Frontal cortex (tissue), 4 donors: ENCODE results near the gene IP6K3. TPM values are rescaled to one million over a fixed set of nuclear protein-coding genes. Genes with fewer than 3 reads are reported as not detected.

Source experiments
- DNase-seq, 2 donors: peaks; one replicate each; pipeline ENCODE4 v3.0.0; 2012; ENCODE audit warnings: low spot score in 2 of 2
- FAIRE-seq: peaks from 2 replicates; lab custom pipeline; 2012; peaks lifted over from hg19 to GRCh38; lab: Jason Lieb, UNC
- total RNA-seq: library from RNA; depleted of rRNA; stranded (reverse); fragments of >200 nt; gene quantifications from one replicate; pipeline ENCODE4 v1.2.3, GENCODE V29; 2014
- donor health status: control.
- donor health status: control.
- donor health status: control.

Gene IP6K3
- total RNA-seq, 1 donor from 2014 or later, result not detected

DNA sequence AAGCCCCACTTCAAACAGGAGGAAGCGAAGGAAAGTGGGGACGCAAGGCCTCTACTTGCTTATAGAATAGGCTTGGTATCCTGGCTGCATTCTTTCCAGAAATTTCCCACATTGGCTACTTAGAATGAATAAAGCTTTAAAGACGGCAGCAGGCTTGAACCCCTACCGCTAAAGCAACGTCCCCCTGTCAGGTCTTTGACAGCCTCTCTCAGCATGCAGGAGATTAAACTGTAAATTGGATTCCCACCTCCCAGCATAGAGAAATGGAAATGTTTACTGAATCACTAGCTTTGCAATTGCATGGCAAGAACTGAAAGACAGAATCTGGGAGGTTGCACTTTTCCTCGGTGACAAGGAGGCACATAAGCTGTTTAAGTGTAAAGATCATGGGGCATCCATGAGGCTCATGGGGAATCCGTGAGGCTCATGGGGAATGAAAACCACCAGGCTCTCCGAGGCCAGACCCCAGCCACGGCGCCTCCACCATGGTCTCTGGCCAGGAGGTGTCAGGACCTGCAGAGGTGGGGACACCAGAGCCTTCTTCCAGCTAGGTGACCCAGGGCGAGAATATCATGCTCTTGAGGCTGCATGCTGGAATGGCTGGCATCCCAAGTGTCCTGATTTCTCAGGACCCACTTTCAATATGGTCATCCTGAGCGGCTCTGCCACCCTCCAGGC lies 31.9 kb upstream of the IP6K3 start:
- no peak for DNase-seq
- no peak for FAIRE-seq

- DNase-seq, result no peak
- no peak for FAIRE-seq
These were observed 31.0 kb upstream of the IP6K3 start for GRCh38 chr6:33777398-33778388.

DNA sequence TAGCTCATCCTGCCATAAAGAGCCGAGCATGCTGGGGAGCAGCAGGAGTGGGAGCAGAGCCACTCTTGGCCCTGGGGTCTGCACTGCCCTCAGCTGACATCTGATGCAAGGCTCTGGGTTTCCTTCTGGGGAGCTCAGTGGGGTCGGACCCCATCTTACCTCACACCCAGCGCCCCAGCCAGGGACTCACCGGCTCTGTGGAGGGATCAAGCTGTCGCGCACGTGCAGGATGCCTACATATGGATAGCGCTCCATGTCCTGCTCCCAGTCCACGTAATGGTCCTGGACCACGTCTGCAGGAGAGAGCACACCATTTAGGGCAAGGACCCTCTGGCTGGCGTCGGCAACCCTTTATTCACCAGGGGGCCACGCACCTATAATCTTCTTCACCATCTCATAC lies 30.1 kb upstream of the IP6K3 start:
- FAIRE-seq (no peak), DNase-seq (no peak)

DNA sequence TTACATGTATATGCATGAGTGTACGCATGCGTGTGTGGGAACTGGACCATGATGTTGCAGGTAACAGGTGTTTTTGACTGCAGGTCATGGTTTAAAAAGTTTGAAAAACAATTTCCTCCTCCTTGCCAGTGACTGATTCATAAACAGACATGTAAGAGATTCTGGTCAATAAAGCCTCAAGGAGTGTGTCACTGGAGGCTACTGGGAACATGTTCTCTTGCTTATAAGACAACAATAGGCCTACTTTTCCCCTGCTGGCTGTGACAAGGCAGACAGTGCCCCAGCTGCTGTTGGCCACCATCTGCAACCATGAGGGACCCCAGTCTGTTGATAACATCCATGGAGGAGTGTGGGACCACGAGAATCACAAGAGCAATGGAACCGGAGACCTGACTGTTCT lies 29.5 kb upstream of the IP6K3 start:
- DNase-seq (no peak), FAIRE-seq (no peak)

DNA sequence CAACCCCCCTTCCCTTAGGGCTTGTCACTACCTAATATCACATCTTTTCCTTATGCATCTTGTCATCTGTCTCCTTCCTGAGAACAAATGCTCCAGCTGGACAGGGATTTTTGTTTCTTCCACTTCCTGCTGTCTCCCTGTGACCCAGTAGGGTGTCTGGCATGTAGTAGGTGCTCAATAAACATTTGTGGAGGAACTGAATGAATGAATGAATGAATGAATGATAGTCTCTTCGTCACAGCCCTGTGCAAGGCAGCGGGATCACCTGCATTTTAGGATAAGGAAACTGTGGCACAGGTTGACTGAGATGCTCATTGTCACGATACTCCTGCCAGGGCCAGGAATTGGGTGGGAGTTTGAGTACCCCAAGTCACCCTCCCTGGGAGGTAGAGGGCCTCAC lies 28.1 kb upstream of the IP6K3 start:
- FAIRE-seq, result no peak

GRCh38 chr6:33772902-33773472 lies 26.3 kb upstream of the IP6K3 start:
- DNase-seq (no peak), FAIRE-seq (no peak)

More for the DNA sequence above, 28.1 kb upstream of the IP6K3 start:
- DNase-seq, result no peak

- FAIRE-seq (no peak), DNase-seq (no peak)
These were observed 25.6 kb upstream of the IP6K3 start for GRCh38 chr6:33772082-33772830.

- DNase-seq, result peak; percentile 63 to 87
- FAIRE-seq, result no peak
These were observed 24.7 kb upstream of the IP6K3 start for GRCh38 chr6:33771146-33772081.

DNA sequence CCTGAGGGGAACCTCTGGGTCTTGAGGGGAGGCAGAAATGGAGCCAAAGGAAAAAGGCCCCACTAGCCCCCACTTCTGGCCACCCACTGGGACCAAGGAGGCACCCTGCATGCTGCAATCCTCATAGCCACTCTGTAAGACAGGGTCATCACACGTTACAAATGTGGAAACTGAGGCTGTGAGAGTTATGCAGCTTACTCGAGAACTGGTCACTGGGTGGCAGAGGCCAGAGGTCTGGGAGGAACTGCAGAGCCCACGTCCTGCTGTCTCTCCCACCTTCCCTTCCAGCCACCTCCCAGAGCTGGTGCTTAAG lies 24.1 kb upstream of the IP6K3 start:
- DNase-seq (no peak), FAIRE-seq (no peak)

- FAIRE-seq, result no peak
These were observed 23.6 kb upstream of the IP6K3 start for GRCh38 chr6:33770124-33770832.

GRCh38 chr6:33769248-33769821 lies 22.6 kb upstream of the IP6K3 start:
- DNase-seq, result no peak
- no peak for FAIRE-seq

More at GRCh38 chr6:33770124-33770832, 23.6 kb upstream of the IP6K3 start:
- DNase-seq, result no peak

- FAIRE-seq, result no peak
- DNase-seq, result peak; percentile 67 to 79
These were observed 22.0 kb upstream of the IP6K3 start for GRCh38 chr6:33768644-33769120.

DNA sequence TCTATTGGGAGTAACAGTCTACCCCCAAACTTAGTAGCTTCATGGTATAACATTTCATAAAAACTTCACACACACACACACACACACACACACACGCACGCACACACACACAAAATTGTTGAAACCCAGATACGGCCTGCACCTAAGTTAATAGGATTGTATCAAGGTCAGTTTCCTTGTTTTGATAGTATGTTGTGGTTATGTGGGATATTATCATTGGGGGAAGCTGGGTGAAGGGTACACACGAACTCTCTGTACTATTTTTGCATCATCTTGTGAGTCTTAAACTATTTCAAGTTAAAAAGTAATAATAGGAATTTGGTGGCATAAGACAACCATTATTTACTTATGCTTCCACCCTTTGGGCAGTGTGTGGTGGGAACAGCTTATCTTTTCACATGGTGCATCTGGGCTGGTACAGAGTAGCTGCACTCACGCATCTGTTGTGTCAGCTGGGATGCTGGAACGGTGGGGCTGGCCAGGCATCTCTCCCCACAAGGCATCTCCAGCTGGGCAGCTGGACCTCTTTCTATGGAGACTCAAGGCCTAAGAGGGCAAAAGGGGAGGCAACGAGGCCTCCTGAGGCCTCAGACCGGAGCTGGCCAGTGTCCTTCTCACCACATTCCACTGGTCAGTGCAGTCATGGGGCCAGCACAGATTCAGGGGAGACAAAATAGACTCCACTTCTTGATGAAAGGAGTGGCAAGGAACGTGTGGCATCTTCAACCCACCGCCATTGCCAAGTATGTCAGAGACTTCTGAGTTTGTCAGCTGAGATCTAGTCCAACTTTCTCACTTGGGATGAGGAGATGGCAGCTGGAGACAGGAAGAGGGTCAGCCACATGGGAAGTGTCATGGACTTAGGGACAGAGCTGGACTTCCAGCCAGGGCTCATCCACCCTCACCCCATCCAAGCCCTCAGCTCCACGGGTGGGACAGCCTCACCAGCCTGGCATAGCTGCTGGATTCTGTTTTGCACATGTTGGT lies 20.5 kb upstream of the IP6K3 start:
- FAIRE-seq (no peak), DNase-seq (no peak)

DNA sequence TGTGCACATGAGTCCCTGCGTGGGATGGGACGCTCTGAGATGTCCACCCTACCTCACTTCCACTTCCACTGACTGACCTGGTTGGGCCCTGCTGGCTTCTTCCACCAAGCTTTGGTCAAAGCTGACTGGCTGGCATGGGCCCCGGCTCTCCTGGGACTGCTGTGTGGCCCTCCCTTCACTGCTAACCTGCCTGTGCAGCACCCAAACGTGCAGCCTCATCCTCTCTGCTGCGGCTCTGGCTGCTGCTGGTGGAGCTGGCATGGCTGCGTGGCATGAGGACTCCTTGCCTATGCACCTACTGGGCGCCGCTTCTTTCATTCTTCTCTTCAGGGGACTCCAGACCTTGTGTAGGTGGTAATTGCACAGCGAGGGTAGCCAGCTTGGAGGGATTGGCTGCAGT lies 18.7 kb upstream of the IP6K3 start:
- no peak for FAIRE-seq

DNA sequence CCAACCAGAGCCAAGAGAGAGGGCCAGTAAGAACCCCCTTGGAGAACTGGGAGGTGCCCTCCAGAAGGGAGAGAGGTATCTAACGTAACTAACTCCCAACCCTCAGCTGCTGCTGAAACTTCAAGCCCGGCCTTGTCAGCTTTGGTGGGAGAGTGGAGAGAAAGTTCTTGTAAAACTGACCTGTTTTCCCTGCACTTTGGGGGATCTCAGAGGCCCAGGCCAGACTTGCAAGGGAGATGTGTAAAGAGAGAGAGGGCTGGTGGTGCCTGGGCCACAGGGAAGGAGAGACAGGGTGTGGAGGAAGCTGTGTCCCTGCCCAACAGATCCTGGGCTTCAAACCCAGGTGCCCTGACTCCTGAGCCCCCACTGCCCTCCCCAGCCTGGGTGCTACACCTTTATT lies 17.3 kb upstream of the IP6K3 start:
- no peak for FAIRE-seq
- DNase-seq, result no peak

More for the DNA sequence above, 18.7 kb upstream of the IP6K3 start:
- no peak for DNase-seq

- DNase-seq (no peak), FAIRE-seq (no peak)
These were observed 16.8 kb upstream of the IP6K3 start for GRCh38 chr6:33763483-33763882.

- DNase-seq (no peak), FAIRE-seq (no peak)
These were observed 16.0 kb upstream of the IP6K3 start for GRCh38 chr6:33762713-33763112.
